HEK293 (cell line): ENCODE measurements around the gene PARD3B.

Experiments used
- SP2 ChIP-seq: fragments of 450-650 bp; formaldehyde crosslinking; IDR thresholded peaks from 2 replicates; pipeline ENCODE4 v1.5.1; 2016; ENCODE audit warnings: missing biosample characterization, missing genetic modification characterization
- TCF7L2 ChIP-seq: IDR thresholded peaks from 2 replicates; pipeline ENCODE4 v1.6.1; 2011; ENCODE audit warnings: low read depth, mild to moderate bottlenecking, inconsistent platforms, low read length, moderate library complexity, borderline replicate concordance
- ZNF10 ChIP-seq: fragments of 450-650 bp; formaldehyde crosslinking; IDR thresholded peaks from 2 replicates; pipeline ENCODE4 v1.5.1; 2017; ENCODE audit warnings: missing biosample characterization, missing genetic modification characterization
- ZNF211 ChIP-seq: fragments of 450-650 bp; formaldehyde crosslinking; IDR thresholded peaks from 2 replicates; pipeline ENCODE4 v1.5.1; 2016; ENCODE audit warnings: low read depth, missing biosample characterization, missing genetic modification characterization
- ZNF274 ChIP-seq, 2 experiments: fragments of 200-500 bp in 1 of 2; fragments of 450-650 bp in 1 of 2; sonication (Bioruptor generic) in 1 of 2; formaldehyde crosslinking in 1 of 2; IDR thresholded peaks; 2 replicates each; pipeline versions ENCODE4 v1.5.1 to v1.6.1; 2014 to 2016; ENCODE audit warnings: borderline replicate concordance in 1 of 2, inconsistent platforms in 1 of 2, low read length in 1 of 2, missing biosample characterization in 1 of 2, missing genetic modification characterization in 1 of 2
- ZNF324 ChIP-seq: fragments of 450-650 bp; formaldehyde crosslinking; IDR thresholded peaks from 2 replicates; pipeline ENCODE4 v1.5.1; 2016; ENCODE audit warnings: missing biosample characterization, missing genetic modification characterization
- ZNF350 ChIP-seq: fragments of 450-650 bp; formaldehyde crosslinking; IDR thresholded peaks from 2 replicates; pipeline ENCODE4 v1.5.0; 2017; ENCODE audit warnings: missing biosample characterization, mild to moderate bottlenecking, missing genetic modification characterization
- ZNF707 ChIP-seq: fragments of 450-650 bp; formaldehyde crosslinking; IDR thresholded peaks from 2 replicates; pipeline ENCODE4 v1.5.1; 2016; ENCODE audit warnings: missing biosample characterization, missing genetic modification characterization
- TF ChIP-seq, protein P1 (sequence below): sonication (generic); formaldehyde crosslinking; IDR thresholded peaks from 2 replicates; pipeline ENCODE4 v1.8.1; 2022; ENCODE audit warnings: mild to moderate bottlenecking, moderate library complexity, missing genetic modification reagents
- TF ChIP-seq, protein P2 (sequence below): fragments of 450-650 bp; formaldehyde crosslinking; IDR thresholded peaks from 2 replicates; pipeline ENCODE4 v1.5.1; 2016; ENCODE audit warnings: missing biosample characterization, missing genetic modification characterization
- TF ChIP-seq, protein P3 (sequence below): fragments of 450-650 bp; formaldehyde crosslinking; IDR thresholded peaks from 2 replicates; pipeline ENCODE4 v1.5.1; 2016; ENCODE audit warnings: missing biosample characterization, missing genetic modification characterization
- TF ChIP-seq, protein P4 (sequence below): fragments of 450-650 bp; formaldehyde crosslinking; IDR thresholded peaks from 2 replicates; pipeline ENCODE4 v1.5.1; 2016; ENCODE audit warnings: missing biosample characterization, missing genetic modification characterization

DNA sequence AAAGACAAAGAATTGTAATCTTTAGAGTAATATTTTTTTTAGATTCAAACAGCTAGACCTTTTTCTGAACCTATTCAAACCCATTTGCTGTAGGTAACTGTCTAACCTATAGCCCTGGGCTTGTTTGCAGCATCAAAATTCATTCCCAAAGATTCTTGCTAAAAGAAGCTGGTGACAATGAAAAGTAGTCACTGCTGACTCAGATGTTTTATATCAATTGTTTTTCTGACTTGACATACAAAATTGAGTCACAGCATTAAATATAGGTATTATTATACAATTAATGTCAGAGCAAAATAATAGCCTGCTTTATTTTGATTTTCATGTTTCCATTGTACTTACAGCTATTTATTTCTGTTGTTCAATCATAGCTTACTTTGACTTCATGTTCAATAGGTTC lies 816.7 kb downstream of the PARD3B start:
- TF ChIP-seq SP2 (tag by site-specific recombination): no peak
- no peak for TF ChIP-seq ZNF707
- no peak for TF ChIP-seq ZNF211 (tag by site-specific recombination)
- TF ChIP-seq, protein P1, sequence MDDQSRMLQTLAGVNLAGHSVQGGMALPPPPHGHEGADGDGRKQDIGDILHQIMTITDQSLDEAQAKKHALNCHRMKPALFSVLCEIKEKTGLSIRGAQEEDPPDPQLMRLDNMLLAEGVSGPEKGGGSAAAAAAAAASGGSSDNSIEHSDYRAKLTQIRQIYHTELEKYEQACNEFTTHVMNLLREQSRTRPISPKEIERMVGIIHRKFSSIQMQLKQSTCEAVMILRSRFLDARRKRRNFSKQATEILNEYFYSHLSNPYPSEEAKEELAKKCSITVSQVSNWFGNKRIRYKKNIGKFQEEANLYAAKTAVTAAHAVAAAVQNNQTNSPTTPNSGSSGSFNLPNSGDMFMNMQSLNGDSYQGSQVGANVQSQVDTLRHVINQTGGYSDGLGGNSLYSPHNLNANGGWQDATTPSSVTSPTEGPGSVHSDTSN (CRISPR knock-in tag): no peak
- TF ChIP-seq, protein P2, sequence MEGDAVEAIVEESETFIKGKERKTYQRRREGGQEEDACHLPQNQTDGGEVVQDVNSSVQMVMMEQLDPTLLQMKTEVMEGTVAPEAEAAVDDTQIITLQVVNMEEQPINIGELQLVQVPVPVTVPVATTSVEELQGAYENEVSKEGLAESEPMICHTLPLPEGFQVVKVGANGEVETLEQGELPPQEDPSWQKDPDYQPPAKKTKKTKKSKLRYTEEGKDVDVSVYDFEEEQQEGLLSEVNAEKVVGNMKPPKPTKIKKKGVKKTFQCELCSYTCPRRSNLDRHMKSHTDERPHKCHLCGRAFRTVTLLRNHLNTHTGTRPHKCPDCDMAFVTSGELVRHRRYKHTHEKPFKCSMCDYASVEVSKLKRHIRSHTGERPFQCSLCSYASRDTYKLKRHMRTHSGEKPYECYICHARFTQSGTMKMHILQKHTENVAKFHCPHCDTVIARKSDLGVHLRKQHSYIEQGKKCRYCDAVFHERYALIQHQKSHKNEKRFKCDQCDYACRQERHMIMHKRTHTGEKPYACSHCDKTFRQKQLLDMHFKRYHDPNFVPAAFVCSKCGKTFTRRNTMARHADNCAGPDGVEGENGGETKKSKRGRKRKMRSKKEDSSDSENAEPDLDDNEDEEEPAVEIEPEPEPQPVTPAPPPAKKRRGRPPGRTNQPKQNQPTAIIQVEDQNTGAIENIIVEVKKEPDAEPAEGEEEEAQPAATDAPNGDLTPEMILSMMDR (tag by site-specific recombination): no peak
- TF ChIP-seq ZNF274 (IDR thresholded peaks at IDR 0.05; ENCODE audit: low read length): no peak
- TF ChIP-seq ZNF274 (tag by site-specific recombination; IDR thresholded peaks at IDR 0.05; ENCODE audit: borderline replicate concordance): no peak
- TF ChIP-seq, protein P3, sequence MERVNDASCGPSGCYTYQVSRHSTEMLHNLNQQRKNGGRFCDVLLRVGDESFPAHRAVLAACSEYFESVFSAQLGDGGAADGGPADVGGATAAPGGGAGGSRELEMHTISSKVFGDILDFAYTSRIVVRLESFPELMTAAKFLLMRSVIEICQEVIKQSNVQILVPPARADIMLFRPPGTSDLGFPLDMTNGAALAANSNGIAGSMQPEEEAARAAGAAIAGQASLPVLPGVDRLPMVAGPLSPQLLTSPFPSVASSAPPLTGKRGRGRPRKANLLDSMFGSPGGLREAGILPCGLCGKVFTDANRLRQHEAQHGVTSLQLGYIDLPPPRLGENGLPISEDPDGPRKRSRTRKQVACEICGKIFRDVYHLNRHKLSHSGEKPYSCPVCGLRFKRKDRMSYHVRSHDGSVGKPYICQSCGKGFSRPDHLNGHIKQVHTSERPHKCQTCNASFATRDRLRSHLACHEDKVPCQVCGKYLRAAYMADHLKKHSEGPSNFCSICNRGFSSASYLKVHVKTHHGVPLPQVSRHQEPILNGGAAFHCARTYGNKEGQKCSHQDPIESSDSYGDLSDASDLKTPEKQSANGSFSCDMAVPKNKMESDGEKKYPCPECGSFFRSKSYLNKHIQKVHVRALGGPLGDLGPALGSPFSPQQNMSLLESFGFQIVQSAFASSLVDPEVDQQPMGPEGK (tag by site-specific recombination): no peak
- no peak for TF ChIP-seq TCF7L2
- TF ChIP-seq ZNF350 (tag by site-specific recombination): no peak
- TF ChIP-seq, protein P4, sequence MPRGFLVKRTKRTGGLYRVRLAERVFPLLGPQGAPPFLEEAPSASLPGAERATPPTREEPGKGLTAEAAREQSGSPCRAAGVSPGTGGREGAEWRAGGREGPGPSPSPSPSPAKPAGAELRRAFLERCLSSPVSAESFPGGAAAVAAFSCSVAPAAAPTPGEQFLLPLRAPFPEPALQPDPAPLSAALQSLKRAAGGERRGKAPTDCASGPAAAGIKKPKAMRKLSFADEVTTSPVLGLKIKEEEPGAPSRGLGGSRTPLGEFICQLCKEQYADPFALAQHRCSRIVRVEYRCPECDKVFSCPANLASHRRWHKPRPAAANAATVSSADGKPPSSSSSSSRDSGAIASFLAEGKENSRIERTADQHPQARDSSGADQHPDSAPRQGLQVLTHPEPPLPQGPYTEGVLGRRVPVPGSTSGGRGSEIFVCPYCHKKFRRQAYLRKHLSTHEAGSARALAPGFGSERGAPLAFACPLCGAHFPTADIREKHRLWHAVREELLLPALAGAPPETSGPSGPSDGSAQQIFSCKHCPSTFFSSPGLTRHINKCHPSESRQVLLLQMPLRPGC: no peak
- no peak for TF ChIP-seq ZNF324 (tag by site-specific recombination)
- TF ChIP-seq ZNF10 (tag by site-specific recombination): no peak
